Mucosa of descending colon (tissue), 3 donors: ENCODE data around the gene ZNF90. TPM values are rescaled to one million over a fixed set of nuclear protein-coding genes. Genes with fewer than 3 reads are reported as not detected.

ENCODE experiments used
- ATAC-seq: fragments of 200-7000 bp; cut with Tn5 transposase; one replicate; pipeline ENCODE4 v1.9.1; 2020; ENCODE audit warnings: mild to moderate bottlenecking, moderate library complexity
- DNase-seq, 3 donors: peaks; one replicate each; pipeline ENCODE4 v3.0.0-alpha.2; 2020
- H3K36me3 ChIP-seq: fragments of 200-600 bp; one replicate; pipeline ENCODE4 v1.8.0; 2021; ENCODE audit warnings: low read depth, mild to moderate bottlenecking
- H3K4me1 ChIP-seq: fragments of 200-600 bp; one replicate; pipeline ENCODE4 v1.8.0; 2021; ENCODE audit warnings: low read depth, mild to moderate bottlenecking
- H3K4me3 ChIP-seq: fragments of 200-600 bp; one replicate; pipeline ENCODE4 v1.8.0; 2021; ENCODE audit warnings: mild to moderate bottlenecking
- H3K9me3 ChIP-seq: fragments of 200-600 bp; one replicate; pipeline ENCODE4 v1.8.0; 2021; ENCODE audit warnings: mild to moderate bottlenecking
- CTCF ChIP-seq: fragments of 200-600 bp; IDR thresholded peaks from one replicate; pipeline ENCODE4 v1.8.0; 2022; ENCODE audit warnings: antibody characterized with exemption, mild to moderate bottlenecking
- intact Hi-C, 2 donors: fragments of 100-400 bp; cut with DNase I in 1 of 2; cut with micrococcal nuclease in 1 of 2; formaldehyde crosslinking; loops; one replicate each; pipeline versions ENCODE4 v1.11.0 to v1.11.1; 2022; cut with DNase I, micrococcal nuclease
- long read RNA-seq, 2 donors: library from polyadenylated mRNA; unstranded; transcript quantifications; one replicate each; pipeline ENCODE4 v2.0.0, GENCODE V29; 2019 to 2021
- total RNA-seq, 3 donors: library from RNA; stranded (reverse); fragmentation: NEBNext Ultra II Directional in 2 of 3; extraction: Animal tissue kit (Norgen Biotek cat#: 25700) in 2 of 3; gene quantifications; one replicate each; pipeline versions ENCODE4 v1.2.1 to v1.2.4, GENCODE V29; 2021 to 2023
- donor health status: DM: no; HTN: no; CAD: no; lungs with moderate emphysema.
- donor health status: DM: no; HTN: no; CAD: no.
- donor health status: DM: no; HTN: yes; CAD: no.

ZNF90 gene
- 1 to 10 TPM; 1.9 to 4.7 (median 2.9) TPM for total RNA-seq
- long read RNA-seq, donor 1, partial matches to known transcripts: 0 of 1 reads
- long read RNA-seq, donor 1, other reads (novel, unspliced or antisense): 1 of 1 reads
- long read RNA-seq, donor 2: 0 reads

GRCh38 chr19:20077791-20078463 lies at the start of gene ZNF90:
Gene ZNF90, plus strand, starts transcription at chr19:20078000. Its CDS starts 133 bp downstream, at chr19:20078133.
- intact Hi-C loops: no loop called here
- ATAC-seq (peak; percentile 96), DNase-seq (peak; percentile 86 to 88 (median 86))
- no peak for TF ChIP-seq CTCF
- peaks cover 4% of the 10 kb centered on the region for H3K4me1 ChIP-seq
- peak within 1 kb of the TSS; percentile 12 for H3K4me3 ChIP-seq
- no peaks in the 10 kb centered on the region for H3K36me3 ChIP-seq
- no peaks in the 10 kb centered on the region for H3K9me3 ChIP-seq

GRCh38 chr19:20028611-20029010 lies 49.2 kb upstream of the ZNF90 start:
- Histone ChIP-seq H3K36me3 (no peaks in the 10 kb centered on the region), H3K4me3 (no peak overlapping the region), H3K4me1 (no peaks in the 10 kb centered on the region), H3K9me3 (no peaks in the 10 kb centered on the region)
- no peak for TF ChIP-seq CTCF
- ATAC-seq (no peak), DNase-seq (no peak)
- intact Hi-C loops: no loop called here

GRCh38 chr19:20035935-20036334 lies 41.9 kb upstream of the ZNF90 start:
- H3K9me3 ChIP-seq: no peaks in the 10 kb centered on the region
- no peaks in the 10 kb centered on the region for H3K36me3 ChIP-seq
- no peak overlapping the region for H3K4me3 ChIP-seq
- intact Hi-C loops: no loop called here
- no peak for TF ChIP-seq CTCF
- no peaks in the 10 kb centered on the region for H3K4me1 ChIP-seq
- no peak for DNase-seq
- ATAC-seq: no peak

- TF ChIP-seq CTCF: no peak
- intact Hi-C loops: no loop called here
- Histone ChIP-seq H3K4me3 (peak overlapping the region; percentile 44), H3K9me3 (no peaks in the 10 kb centered on the region), H3K4me1 (no peaks in the 10 kb centered on the region), H3K36me3 (no peaks in the 10 kb centered on the region)
- peak; percentile 34 for ATAC-seq
- no peak for DNase-seq
These were observed 39.2 kb upstream of the ZNF90 start for GRCh38 chr19:20038358-20039202.

GRCh38 chr19:20039203-20039723 lies 38.5 kb upstream of the ZNF90 start, which contains the start of gene ZNF682:
Gene ZNF682, minus strand, starts transcription at chr19:20039505. Its CDS starts 160 bp downstream, at chr19:20039345.
- Histone ChIP-seq H3K36me3 (no peaks in the 10 kb centered on the region), H3K4me1 (no peaks in the 10 kb centered on the region), H3K4me3 (peak within 1 kb of the TSS; percentile 44), H3K9me3 (no peaks in the 10 kb centered on the region)
- TF ChIP-seq CTCF: no peak
- intact Hi-C loops: no loop called here
- DNase-seq (peak; percentile 92 to 97 (median 95)), ATAC-seq (peak; percentile 100)
